DND-41 (cell line): ENCODE data around the gene EFCAB13.

Experiments
- EZH2 ChIP-seq: IDR thresholded peaks from 3 replicates; pipeline ENCODE4 v1.6.1; 2012; ENCODE audit warnings: borderline replicate concordance, low read depth, mild to moderate bottlenecking, moderate library complexity, low read length, inconsistent platforms; ENCODE audit not compliant: severe bottlenecking
- TF ChIP-seq, protein P1 (sequence below): IDR thresholded peaks from 2 replicates; pipeline ENCODE4 v1.5.1; 2012; ENCODE audit warnings: borderline replicate concordance, low read length, moderate library complexity, mild to moderate bottlenecking; ENCODE audit not compliant: poor library complexity, severe bottlenecking; ENCODE audit errors: extremely low read depth

DNA sequence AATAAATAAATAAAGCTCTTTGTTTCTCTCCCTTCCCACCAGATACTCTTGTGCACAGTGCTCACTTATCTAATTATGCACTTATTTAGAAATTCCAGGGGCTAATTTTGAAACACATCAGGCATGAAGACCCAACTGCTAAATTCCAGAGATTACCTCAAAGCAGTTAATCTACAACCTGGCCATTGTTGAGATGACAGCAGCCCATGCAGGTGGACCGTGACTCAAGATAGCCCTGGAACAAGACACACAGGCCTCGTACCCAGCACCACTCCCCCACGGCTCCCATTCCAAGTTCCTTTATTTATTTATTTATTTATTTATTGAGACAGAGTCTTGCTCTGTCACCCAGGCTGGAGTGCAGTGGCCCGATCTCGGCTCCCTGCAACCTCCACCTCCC lies 147.1 kb downstream of the EFCAB13 start:
- TF ChIP-seq, protein P1, sequence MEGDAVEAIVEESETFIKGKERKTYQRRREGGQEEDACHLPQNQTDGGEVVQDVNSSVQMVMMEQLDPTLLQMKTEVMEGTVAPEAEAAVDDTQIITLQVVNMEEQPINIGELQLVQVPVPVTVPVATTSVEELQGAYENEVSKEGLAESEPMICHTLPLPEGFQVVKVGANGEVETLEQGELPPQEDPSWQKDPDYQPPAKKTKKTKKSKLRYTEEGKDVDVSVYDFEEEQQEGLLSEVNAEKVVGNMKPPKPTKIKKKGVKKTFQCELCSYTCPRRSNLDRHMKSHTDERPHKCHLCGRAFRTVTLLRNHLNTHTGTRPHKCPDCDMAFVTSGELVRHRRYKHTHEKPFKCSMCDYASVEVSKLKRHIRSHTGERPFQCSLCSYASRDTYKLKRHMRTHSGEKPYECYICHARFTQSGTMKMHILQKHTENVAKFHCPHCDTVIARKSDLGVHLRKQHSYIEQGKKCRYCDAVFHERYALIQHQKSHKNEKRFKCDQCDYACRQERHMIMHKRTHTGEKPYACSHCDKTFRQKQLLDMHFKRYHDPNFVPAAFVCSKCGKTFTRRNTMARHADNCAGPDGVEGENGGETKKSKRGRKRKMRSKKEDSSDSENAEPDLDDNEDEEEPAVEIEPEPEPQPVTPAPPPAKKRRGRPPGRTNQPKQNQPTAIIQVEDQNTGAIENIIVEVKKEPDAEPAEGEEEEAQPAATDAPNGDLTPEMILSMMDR, result no peak
- no peak for TF ChIP-seq EZH2
